NCI-H1930 (cell line): ENCODE data around the gene OGDHL.
"Not testable (repeated sequence)": the region's sequence is repeated elsewhere in the genome, so short reads cannot be mapped to it uniquely, and the experiment has no call there.

Experiments
- DNase-seq, 2 experiments: peaks; one replicate each; lab custom pipeline; 2025; lab: John Stamatoyannopoulos, UW

Gene OGDHL

DNA sequence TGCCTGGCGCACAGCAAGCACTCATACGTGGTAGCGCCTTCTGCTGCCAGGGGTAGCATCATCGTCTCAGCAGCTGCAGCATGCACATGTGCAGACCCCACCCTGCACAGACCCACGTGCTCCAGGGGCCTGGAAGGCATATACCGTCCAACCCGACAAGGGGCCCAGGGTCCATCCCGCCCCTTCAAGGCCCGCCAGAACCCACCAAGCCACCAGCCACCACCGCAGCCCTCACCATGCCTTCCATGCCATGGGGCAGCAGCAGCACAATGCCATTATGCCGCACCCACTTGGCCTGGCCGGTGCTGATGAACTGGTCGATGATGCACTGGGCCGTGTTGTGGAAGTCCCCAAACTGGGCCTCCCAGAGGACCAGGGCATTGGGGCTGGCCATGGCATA, 22.7 kb downstream of the OGDHL start:
- DNase-seq = no peak

DNA sequence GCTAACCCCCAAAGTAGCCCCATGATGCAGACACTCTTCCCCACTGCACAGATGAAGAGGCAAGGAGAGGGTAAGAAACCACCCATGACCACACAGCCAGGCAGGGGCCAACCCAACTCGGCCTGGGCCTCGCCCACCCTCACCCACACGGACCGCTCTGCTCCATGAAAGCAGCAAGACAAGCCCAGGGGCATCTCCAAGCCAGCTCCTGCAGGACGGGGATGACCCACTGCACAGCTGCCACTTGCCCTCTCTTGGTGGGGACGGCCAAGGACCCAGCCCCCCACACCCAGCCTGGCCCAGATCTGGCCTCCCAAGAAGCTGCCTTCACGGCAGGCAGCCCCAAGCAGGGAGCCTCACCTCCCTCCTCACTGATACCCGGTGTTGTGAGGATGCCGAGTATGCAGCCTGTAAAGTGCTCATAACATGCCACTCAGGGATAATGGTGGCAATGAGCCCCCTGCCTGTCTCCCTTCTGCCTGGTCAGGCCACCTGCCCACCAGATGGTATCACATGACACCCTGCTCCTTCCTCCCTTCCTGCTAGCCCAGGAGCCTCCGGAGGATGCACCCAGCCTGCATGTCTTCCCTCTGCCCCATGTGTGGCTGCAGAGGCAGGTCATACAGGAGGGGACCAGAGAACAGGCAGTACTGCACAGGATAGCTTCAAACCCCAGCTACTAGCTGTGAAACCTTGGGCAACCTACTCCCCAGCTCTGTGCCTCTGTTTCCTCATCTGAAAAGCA, 23.3 kb downstream of the OGDHL start:
- DNase-seq = no peak

DNA sequence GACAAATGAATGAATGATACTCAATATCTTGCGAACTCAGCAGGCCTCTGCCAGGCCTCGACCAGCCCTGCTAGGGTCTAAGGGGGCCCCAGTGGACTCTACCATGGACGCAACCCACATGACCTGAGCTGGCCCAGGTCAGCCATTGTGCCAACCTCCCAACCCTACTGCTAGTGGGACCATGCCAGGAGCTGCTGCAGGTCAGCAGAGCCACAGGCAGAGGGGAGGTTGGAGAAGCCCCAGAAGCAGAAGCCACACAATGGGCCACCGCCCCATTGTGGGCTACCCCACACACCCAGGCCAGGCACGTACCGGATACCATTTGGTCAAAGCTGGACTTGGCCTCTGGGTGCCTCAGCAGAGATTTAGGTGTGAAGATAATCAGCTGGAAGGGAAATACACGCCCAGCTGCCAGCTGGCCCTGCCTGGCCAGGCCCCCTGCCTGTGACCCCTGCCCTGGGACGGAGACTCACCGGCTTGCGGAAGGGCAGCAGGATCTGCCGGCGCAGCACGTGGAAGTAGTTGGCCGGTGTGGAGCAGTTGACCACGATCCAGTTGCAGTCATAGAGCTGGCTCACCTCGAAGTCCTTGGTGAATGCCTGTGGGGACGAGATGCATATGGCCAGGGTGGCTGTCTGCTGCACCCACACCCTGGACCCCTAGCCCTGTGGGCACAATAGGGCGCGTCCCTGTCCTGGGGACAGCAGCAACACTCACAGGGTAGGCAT, 24.5 kb downstream of the OGDHL start:
- DNase-seq = no peak

DNA sequence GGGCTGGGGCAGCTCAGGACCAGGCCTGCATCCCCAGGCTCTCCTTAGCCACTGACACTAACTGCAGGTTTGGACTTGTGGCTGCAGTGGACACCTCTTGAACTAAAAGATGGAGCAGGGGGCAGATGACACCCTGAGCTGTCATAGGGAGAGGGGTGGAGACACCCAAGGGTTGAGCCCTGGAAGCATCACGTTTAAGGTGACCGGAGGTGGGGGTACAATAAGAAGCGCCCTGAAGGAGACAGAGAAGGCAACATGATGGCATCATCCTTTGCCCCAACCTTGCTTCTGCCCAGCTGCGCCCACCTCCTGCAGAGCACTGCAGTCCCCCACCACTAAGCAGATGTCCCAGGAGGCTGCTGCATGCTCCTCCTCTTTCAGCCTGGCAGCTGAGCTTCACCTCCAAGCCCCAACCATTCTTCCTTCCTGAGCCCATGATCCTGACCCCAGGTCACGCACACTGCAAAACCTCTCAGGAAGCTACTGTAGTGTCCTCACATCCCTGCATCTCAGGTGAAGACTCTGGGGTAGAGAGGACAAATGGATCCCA, 25.5 kb downstream of the OGDHL start:
- DNase-seq = no peak

DNA sequence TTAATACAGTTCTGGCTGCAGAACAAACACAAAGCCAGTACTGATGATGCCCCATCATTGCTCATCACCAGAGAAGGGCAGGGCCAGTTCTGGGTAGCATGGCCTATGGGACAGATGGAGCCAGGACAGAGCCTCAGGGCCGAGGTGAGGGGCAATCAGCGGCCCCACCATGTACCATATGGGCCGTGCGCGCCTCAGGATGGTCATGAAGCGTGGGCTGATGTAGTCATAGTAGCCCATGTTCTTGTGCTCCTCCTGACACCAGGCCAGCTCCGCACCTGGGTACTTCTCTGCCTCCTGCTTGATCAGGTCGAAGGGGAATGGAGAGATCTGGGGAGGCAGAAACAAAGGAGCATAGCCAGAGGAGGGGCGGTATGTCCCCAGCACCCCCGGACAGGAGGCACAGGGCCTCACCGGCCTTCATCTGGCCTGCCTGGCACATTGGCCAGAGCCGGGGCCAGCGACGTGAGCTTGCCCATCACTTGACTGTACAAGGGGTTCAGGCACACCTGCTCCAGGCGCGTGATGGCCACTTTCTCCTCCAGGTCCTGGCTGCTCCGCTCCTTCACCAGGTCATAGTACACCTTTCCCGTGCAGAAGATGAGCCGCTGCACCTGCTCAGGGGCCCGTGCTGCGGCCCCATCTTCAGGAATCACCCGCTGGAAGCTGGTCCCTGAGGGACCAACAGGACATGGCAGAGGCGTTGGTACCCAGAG, 26.1 kb downstream of the OGDHL start:
- no peak for DNase-seq

DNA sequence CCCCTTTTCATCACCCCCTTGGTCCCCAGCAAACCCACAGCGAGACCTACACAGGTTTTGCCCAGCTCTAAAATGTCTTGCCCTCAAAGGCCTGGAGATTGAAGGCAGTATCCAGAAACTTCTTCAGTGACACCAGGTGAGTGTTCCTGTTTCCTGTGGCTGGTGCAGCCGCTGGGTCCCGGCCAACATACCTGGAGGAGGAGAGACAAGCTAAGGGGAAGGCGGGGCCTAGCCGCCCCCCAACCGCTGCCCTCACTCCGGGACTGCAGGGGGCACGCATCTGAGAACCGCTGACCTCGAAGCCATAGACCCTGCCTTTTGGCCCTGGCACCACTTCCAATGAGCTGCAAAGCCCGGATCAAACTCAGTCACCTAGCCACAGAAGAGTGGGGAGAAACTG, 27.0 kb downstream of the OGDHL start:
- no peak for DNase-seq

DNA sequence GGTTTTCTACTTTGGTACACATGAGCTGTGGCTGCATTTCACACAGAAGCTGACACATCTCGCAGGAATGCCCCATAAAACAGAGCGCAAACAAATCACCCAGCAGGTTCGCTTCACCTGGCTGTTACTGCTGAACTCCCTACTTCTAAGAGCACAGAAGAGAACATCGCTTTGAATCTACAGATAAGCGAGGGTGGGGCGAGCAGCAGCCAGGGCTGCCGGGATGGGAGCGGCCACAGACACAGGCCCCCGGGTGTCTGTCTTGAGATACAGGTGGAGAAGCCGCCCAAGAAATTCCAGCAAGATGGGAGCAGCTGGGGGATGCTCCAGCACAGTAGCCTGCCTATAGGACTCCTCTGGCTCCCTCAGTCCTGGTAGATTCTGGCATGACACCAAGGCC, 27.4 kb downstream of the OGDHL start:
- no peak for DNase-seq

DNA sequence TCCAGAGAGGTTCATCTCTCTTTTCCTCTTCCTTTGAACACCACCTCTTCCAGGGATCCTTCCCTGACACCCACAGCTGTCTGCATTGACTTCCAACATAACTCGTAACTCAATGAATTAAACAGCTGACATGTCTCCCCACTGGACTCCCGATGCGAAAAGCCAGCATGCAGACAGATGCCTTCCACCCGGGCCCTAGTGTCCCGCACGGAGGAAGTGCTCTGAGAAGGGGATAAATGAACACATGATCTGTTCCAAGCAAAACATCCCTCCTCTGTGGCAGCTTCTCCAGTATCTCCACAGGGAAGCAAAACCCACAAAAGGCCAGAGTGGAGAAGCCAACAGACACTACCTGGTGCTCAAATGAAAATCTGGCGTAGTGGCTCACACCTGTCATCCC, 28.3 kb downstream of the OGDHL start:
- DNase-seq = no peak

DNA sequence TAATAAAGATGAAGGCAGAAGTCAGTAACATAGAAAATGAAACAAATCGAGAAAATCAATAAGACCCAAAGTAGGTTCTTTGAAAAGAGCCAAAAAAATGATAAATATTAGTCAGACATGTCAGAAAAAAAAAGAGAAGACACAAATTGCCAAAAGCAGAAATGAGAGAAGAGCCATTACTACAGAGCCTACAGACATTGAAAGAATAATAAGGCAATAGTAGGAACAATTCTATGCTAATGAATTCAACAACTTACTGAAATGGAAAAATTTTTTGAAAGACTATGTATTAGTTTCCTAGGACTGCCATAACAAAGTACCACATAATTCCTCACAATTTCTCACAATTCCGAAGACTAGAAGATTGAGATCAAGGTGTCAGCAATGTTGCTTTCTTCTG, 35.5 kb downstream of the OGDHL start:
- DNase-seq = no peak

DNA sequence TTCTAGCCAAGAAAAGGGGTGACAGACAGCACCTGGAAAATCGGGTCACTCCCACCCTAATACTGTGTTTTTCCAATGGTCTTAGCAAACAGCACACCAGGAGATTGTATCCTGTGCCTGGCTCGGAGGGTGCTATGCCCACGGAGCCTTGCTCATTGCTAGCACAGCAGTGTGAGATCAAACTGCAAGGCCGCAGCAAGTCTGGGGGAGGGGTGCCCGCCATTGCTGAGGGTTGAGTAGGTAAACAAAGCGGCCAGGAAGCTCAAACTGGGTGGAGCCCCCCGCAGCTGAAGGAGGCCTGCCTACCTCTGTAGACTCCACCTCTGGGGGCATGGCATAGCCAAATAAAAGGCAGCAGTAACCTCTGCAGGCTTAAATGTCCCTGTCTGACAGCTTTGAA, 47.0 kb downstream of the OGDHL start:
- DNase-seq = not testable (repeated sequence)

DNA sequence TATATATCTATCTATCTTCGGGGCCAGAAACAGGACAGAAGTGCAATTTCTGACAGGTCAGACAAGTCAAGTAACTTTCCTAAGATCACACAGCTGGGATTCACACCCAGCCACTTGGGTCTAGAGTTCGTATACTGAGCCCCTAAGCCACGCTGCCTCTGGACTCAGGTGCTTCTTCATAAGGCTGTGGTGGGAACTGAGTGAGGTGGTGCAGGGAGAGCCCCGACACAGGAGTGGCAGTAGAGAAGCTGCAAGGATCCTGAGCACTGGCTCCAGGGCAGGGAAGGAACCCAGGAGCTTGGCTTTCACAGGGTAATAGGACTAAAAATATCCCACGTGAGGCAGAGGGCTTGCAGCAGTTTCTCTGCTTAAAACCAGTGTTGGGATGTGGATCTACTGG, 48.9 kb downstream of the OGDHL start:
- no peak for DNase-seq

DNA sequence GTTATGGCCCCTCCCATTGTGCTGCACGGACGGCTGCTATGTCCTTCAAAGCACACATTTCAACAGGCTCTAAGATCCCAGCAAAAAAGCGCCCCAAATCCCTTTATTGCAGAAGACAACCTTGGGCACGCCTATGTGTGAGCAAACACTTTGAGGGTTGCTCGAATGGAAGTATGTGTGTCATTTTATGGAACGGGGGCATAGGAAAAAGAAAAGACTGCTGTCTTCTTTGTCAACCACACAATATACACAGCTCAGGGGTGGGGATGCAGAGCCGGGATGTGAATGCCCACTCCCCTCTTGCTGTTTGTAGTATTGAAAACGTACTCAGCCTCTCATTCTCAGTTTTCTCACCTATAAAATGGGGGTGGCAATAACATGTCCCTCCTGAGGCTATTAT, 50.6 kb downstream of the OGDHL start:
- DNase-seq = no peak

DNA sequence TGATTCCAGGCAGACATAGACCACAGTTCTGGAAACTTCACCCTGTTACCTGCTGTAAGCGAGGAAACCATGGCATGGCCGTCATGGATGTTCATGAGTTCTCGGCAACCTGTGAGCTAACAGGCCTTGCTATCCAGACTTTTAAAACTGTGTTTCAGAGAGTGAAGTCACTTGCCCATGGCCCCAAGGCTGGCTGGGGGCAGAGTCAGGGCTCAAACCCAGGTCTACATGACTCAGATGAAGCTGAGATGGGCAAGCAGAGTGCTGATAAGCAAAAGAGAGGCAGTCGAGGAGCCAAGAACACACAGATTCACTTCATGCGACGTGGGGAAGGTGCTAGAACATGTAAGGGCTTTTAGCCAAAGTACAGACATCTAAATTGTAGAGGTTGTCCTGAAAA, 51.2 kb downstream of the OGDHL start:
- no peak for DNase-seq

DNA sequence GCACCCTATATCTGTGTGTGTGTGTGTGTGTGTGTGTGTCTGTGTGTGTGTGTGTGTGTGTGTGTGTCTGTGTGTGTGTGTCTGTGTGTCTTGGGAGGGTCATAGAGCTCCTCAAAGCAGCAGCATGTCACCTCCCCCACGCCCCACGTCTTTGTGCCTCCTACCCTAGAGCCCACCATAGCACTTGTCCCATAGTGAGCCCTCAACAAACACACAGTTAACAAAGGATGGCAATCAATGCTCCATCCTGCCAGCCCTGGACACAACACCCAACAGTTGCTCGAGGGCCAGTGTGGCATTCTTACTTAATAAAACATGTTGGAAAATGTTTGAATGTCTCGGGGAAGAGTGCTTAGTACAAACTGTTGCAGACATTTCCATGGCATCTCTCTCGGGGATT, 52.2 kb downstream of the OGDHL start:
- no peak for DNase-seq

DNA sequence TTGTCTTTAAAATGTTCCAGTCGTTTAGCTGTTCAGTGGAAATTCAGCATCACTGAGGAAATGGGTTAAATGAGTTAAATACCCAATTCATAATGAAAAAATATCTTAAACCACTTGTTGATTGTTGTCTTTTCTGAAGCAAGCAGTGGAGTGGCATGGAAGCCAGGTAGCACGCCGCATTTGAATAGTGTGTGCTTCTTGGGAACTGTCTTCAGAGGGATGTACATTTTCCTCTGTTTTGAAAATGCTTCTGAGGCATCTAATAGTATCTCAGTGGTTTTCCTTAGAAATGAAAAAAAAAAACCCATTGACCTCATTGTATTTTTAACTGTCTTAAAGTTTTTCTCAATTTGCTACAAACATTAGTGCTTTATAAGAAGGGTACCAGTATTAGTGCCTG, 54.5 kb downstream of the OGDHL start:
- DNase-seq = no peak

DNA sequence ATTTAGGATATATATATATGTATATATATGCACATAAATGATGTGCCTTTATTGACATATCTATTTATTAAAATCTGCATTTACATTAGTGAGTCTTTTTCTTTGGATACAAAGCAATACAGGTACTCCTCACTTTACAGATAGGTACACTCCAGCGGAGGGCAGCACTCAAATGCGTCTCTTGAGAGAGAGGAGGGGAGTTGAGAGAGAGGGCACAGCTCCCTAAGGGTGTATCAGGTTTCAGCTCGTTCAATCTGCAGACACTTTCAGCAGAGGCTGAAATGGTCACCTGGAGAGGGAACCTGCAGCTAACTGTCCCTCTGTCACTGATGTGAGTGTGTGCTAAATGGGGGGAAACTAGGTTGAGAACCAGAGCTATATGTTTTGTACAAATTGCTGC, 61.1 kb downstream of the OGDHL start:
- no peak for DNase-seq

DNA sequence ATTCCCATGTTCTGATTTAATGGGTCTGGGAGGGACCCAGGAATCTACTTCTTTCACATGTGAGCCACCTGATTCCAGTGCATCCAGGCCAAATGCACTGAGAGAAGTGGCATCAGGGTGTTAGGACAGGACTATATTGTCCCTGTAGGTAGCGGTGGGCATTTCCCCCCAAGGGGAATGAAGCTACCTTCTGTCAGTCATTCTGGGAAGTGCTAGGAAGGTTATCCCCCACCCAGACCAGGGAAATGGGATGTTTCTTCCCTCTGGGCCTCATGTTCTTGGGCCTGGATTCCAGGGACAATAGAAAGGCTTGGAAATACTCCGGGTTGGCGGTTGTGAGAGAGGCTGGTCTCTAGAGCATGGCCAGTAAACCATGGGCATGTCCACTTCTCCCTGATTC, 61.9 kb downstream of the OGDHL start:
- no peak for DNase-seq

DNA sequence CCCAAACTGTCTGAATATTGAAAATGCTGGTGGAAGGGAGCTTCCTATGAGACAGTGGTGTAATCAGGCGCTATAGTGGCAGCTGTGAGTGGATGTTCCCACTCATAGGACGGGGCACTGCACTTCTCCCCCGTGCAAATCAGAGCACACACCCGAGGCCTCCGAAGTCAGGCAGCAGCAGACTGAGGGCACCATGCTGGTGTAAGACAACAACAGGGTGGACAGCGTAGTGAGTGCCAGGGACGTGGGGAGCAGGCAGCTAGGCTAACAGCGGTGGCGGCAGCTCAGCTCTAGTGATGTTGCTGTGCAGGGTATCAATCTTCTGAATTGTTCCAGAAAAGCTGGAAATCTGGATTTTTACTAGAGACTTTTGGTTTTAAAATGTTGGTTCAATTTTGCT, 63.4 kb downstream of the OGDHL start:
- DNase-seq = no peak

DNA sequence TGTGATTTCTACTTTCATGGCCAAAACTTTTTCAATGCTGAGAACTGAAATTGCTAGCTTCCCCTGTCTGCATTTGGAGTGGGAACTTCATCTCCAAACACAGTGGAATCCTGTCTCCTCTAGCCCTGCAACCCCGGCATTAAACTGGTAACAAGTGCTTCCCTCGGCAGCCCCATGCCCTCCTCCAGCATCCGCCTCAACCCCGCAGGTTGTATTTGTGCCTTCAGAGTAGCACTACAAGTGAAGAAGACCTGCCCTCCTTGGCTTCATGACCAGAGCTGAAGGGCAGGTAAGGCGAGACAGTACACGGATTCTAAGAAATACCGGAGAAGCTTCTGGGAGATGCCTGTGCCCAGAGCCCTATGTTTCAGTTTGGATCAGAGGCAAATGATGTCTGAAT, 65.8 kb downstream of the OGDHL start:
- no peak for DNase-seq

DNA sequence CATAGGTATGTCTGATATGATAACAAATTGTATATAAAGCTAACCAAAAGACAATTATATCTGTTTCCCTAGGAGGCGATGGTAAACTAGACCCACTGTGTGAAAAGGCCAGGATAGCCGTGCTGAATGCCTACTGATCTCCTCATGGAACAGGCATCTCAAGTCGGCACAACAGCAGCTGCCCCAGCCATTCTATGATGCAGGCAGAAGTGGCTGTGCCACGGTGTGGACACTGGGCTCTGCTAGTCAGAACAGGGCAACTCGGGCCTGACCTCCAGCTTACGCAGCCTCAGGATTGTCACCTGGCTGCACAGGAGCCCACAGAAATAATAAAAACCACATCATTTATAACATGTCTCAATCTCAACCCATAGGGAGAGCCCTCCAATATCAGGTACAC, 67.7 kb downstream of the OGDHL start:
- no peak for DNase-seq

DNA sequence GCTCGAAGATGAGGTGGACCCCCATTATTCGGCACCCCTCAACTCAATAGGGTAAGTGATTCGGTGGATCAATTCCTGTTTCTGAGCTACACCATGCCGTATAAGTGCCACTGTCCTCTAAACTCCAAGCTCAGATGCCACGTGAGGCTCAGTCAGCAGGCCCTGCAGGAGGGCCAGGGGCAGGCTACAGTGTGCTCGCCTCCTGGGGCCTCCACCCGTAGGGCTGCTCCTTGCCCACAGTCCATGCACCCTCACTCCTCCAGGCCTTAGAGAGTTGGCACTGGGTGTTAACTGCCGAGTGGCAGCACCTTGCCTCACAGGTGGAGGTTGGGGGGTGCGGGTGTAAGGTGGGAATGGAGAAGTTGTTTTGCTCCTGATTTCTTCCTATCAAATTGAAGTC, 70.5 kb downstream of the OGDHL start:
- no peak for DNase-seq

DNA sequence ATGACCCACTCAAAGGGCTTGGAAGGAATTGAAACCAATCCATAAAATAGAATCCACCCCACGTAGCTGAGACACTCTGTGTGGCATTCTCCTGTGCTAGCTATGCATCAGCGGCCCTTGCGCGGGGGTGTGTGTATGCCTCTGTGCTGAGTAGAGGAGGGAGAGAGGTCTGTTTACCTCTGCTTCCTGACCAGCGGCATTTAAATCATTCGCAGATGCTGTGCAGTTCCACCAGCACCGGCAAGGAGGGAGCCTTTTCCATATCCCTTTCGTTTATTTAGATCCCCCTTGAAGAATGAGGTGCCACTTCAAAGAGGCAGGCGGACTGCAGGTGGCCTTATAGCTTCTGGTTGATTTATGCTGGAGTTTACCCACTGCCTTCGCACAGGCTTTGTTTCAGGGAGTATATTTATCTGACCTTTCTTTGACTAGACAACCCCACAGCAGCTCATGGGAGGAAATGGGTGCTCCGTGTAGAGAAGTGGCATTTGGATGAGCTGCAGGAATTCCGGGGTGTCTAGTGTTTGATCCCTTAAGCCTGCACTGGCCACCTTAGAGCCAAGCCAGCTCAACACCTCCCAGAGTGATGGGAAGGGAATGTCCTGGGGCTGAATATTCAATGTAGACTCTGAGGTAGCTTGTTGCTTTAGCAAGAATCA, 71.3 kb downstream of the OGDHL start:
- no peak for DNase-seq
